GM19043 (cell line): ENCODE measurements around the gene RPUSD2.

Experiments
- ATAC-seq: cut with Tn5 transposase; IDR thresholded peaks from one replicate; pipeline ENCODE4 v1.9.1; 2021; ENCODE audit warnings: low read depth; ENCODE audit not compliant: unreplicated experiment

The RPUSD2 gene

DNA sequence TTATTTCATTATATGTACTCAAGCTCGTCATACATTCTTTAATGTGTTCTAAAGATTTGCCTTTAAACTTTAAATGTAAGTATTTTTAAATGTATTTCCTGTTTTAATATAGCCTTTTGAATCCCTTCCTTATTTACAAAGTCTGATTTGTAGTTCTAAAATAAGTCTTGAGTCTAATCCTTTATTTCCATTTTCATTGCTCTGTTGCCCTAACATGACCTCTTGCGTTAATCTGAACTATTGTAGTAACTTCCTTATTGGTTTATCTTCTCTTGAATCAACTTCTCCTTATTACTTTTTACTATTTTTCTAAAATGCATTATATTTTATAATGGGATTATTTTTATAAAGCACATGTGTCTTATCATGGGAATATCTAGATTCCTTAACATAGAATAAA lies 48.9 kb downstream of the RPUSD2 start:
- no peak for ATAC-seq

GRCh38 chr15:40618906-40619305 lies 49.8 kb downstream of the RPUSD2 start:
- no peak for ATAC-seq

DNA sequence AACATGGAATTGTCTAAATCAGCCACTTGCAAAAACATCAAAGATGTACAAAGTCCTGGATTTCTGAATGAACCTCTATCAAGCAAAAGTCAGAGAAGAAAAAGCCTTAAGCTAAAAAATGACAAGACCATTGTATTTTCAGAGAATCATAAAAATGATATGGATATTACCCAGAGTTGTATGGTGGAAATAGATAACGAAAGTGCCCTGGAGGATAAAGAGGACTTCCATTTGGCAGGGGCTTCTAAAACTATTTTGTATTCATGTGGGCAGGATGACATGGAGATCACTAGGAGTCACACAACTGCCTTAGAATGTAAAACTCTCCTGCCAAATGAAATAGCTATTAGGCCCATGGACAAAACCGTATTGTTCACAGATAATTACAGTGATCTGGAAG lies 54.3 kb downstream of the RPUSD2 start:
- ATAC-seq: no peak
